ENCODE data around the gene ANLN.

DNA sequence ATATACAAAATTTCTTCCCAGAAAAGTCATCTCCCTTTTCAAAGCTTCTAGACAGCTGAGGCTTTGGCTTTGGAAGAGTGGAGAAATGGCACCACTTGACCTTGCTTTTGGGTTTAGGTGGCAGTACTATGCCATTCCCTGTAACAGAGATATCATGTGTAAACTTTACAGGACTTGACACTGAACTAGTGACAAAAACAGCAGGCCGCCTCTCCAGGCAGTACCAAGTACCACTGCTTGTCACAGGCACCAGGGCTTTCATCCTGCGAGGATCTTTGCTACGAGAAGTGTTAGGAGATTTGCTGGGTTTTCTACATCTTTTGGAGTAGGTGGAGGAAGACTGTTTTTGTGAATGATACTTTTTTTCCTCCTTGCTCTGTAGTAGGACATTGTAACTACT, 32.6 kb upstream of the ANLN start:
- TF ChIP-seq, protein P1, sequence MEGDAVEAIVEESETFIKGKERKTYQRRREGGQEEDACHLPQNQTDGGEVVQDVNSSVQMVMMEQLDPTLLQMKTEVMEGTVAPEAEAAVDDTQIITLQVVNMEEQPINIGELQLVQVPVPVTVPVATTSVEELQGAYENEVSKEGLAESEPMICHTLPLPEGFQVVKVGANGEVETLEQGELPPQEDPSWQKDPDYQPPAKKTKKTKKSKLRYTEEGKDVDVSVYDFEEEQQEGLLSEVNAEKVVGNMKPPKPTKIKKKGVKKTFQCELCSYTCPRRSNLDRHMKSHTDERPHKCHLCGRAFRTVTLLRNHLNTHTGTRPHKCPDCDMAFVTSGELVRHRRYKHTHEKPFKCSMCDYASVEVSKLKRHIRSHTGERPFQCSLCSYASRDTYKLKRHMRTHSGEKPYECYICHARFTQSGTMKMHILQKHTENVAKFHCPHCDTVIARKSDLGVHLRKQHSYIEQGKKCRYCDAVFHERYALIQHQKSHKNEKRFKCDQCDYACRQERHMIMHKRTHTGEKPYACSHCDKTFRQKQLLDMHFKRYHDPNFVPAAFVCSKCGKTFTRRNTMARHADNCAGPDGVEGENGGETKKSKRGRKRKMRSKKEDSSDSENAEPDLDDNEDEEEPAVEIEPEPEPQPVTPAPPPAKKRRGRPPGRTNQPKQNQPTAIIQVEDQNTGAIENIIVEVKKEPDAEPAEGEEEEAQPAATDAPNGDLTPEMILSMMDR (IDR thresholded peaks at IDR 0.05): no peak
- TF ChIP-seq POLR2A (IDR thresholded peaks at IDR 0.05): no peak
